ENCODE data around the gene STK17A. TPM values are rescaled to one million over a fixed set of nuclear protein-coding genes. Genes with fewer than 3 reads are reported as not detected.

The STK17A gene
- total RNA-seq, 1 donor from 2014 or later: 35.0 TPM

- peaks cover 50% of the 10 kb centered on the region for H3K4me1 Mint-ChIP-seq (ENCODE audit: low read depth)
- TF ChIP-seq CTCF (IDR thresholded peaks at IDR 0.05): no peak
- H3K36me3 Mint-ChIP-seq (ENCODE audit: low read depth): peaks cover 23% of the 10 kb centered on the region
- H3K9me3 Mint-ChIP-seq (ENCODE audit: low read depth): no peaks in the 10 kb centered on the region
- no peak for DNase-seq (ENCODE audit: low spot score)
- no peak overlapping the region for H3K4me3 Mint-ChIP-seq (ENCODE audit: unreplicated experiment)
- H3K27ac Mint-ChIP-seq (ENCODE audit: unreplicated experiment): no peak overlapping the region
- no peaks in the 10 kb centered on the region for H3K27me3 Mint-ChIP-seq (ENCODE audit: low read depth)
These were observed 51.5 kb downstream of the STK17A start for GRCh38 chr7:43634384-43634783.

DNA sequence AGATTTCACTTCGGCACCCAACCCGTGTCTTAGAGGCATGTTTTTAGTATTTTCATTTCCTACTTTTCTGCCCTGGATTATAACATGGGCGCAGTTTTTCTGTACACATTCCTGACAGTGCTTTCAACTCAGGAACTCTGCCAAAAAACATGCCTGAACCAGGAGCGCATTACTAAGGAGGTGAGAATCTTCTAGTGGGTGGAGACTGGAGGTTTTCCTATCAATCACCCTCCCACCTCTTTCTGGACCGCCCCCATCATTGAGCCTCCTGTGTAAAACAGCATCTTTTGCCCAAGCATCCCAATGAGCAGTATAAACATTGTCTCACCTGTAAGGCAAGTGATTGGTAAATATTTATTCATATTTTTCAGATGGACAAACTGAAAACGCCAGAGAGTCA lies 53.2 kb downstream of the STK17A start:
- no peak overlapping the region for H3K4me3 Mint-ChIP-seq (ENCODE audit: unreplicated experiment)
- peaks cover 22% of the 10 kb centered on the region for H3K36me3 Mint-ChIP-seq (ENCODE audit: low read depth)
- peaks cover 62% of the 10 kb centered on the region for H3K4me1 Mint-ChIP-seq (ENCODE audit: low read depth)
- TF ChIP-seq CTCF (IDR thresholded peaks at IDR 0.05): no peak
- DNase-seq (ENCODE audit: low spot score): no peak
- H3K9me3 Mint-ChIP-seq (ENCODE audit: low read depth): no peaks in the 10 kb centered on the region
- no peaks in the 10 kb centered on the region for H3K27me3 Mint-ChIP-seq (ENCODE audit: low read depth)
- peak overlapping the region; percentile 68 for H3K27ac Mint-ChIP-seq (ENCODE audit: unreplicated experiment)

GRCh38 chr7:43637114-43637806 lies 54.4 kb downstream of the STK17A start:
- Mint-ChIP-seq H3K9me3 (ENCODE audit: low read depth) (no peaks in the 10 kb centered on the region), H3K4me1 (ENCODE audit: low read depth) (peaks cover 55% of the 10 kb centered on the region), H3K27me3 (ENCODE audit: low read depth) (no peaks in the 10 kb centered on the region), H3K36me3 (ENCODE audit: low read depth) (peaks cover 16% of the 10 kb centered on the region), H3K4me3 (ENCODE audit: unreplicated experiment) (no peak overlapping the region), H3K27ac (ENCODE audit: unreplicated experiment) (peak overlapping the region; percentile 38)
- TF ChIP-seq CTCF (IDR thresholded peaks at IDR 0.05): no peak
- DNase-seq (ENCODE audit: low spot score): no peak

DNA sequence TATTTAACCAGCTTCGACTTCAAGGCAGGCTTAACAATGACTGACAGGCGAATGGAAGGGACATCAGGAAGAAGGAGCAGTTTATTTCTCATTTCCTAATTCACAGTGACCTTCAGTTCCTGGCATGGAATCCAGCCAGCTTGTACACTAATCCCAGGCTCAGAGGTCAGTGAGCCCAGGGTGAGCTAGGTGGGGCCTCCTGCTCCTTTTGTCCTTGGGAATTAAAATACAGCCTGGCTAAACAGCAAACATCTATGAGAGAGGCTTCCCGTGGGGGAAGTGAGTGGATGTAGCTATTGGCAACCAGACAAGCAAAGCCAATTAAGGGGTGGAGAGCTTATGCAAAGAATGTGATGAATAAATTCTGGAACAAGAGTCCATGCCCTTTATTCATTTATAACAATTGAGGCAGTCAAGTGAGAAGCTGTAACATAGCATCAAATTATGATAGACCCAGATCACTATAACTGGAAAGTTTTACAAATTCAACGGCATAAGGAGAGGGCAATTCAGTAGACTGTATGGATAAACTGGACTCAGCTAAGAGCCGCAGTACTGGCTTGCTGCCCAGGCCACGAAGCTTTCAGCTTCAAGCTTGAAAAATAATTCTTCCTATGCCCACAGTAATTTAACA lies 57.1 kb downstream of the STK17A start:
- H3K36me3 Mint-ChIP-seq (ENCODE audit: low read depth): peaks cover 21% of the 10 kb centered on the region
- H3K27ac Mint-ChIP-seq (ENCODE audit: unreplicated experiment): peak overlapping the region; percentile 96
- DNase-seq (ENCODE audit: low spot score): no peak

GRCh38 chr7:43640679-43641078 lies 57.8 kb downstream of the STK17A start:
- Mint-ChIP-seq H3K27me3 (ENCODE audit: low read depth) (no peaks in the 10 kb centered on the region), H3K36me3 (ENCODE audit: low read depth) (peaks cover 22% of the 10 kb centered on the region), H3K9me3 (ENCODE audit: low read depth) (no peaks in the 10 kb centered on the region), H3K27ac (ENCODE audit: unreplicated experiment) (peak overlapping the region; percentile 96), H3K4me1 (ENCODE audit: low read depth) (peaks cover 59% of the 10 kb centered on the region), H3K4me3 (ENCODE audit: unreplicated experiment) (no peak overlapping the region)
- DNase-seq (ENCODE audit: low spot score): no peak
- no peak for TF ChIP-seq CTCF (IDR thresholded peaks at IDR 0.05)

More for the DNA sequence above, 57.1 kb downstream of the STK17A start:
- H3K27me3 Mint-ChIP-seq (ENCODE audit: low read depth): no peaks in the 10 kb centered on the region
- H3K4me3 Mint-ChIP-seq (ENCODE audit: unreplicated experiment): peak overlapping the region; percentile 0
- no peaks in the 10 kb centered on the region for H3K9me3 Mint-ChIP-seq (ENCODE audit: low read depth)
- no peak for TF ChIP-seq CTCF (IDR thresholded peaks at IDR 0.05)
- H3K4me1 Mint-ChIP-seq (ENCODE audit: low read depth): peaks cover 59% of the 10 kb centered on the region

Data from chondrocyte (in vitro differentiated cells).